ENCODE measurements around the gene MEOX2. TPM values are rescaled to one million over a fixed set of nuclear protein-coding genes. Genes with fewer than 3 reads are reported as not detected.

MEOX2 gene
- total RNA-seq, 1 experiment from 2014 or later: not detected

- Histone ChIP-seq H2AFZ (ENCODE audit: low read depth, low read length, poor library complexity, severe bottlenecking) (no peak overlapping the region), H3K27ac (ENCODE audit: low read depth, low read length) (no peak overlapping the region), H3K4me1 (ENCODE audit: control insufficient read depth in 1 of 2, insufficient read depth in 2 of 2, low read length in 2 of 2) (no peaks in the 10 kb centered on the region), H4K20me1 (ENCODE audit: insufficient read depth) (no peaks in the 10 kb centered on the region), H3K27me3 (ENCODE audit: insufficient read depth, low read length) (no peaks in the 10 kb centered on the region), H3K4me2 (ENCODE audit: low read length) (no peak overlapping the region), H3K79me2 (ENCODE audit: insufficient read depth, low read length) (no peaks in the 10 kb centered on the region), H3K9me3 (ENCODE audit: control insufficient read depth in 1 of 2, insufficient read depth in 1 of 2, low read depth in 1 of 2, low read length in 2 of 2) (no peaks in the 10 kb centered on the region), H3K36me3 (ENCODE audit: control insufficient read depth in 1 of 2, insufficient read depth in 2 of 2, low read length in 2 of 2) (no peaks in the 10 kb centered on the region), H3K4me3 (replicated peaks in 1 of 2; ENCODE audit: low read depth in 1 of 2, low read length in 2 of 2) (no peak overlapping the region), H3K9me2 (ENCODE audit: insufficient read depth) (no peaks in the 10 kb centered on the region), H3K9ac (ENCODE audit: low read length) (no peak overlapping the region)
- POLR2A ChIA-PET: interaction anchor here (0.6 kb wide), 1 partner anchor 206 kb away, joined by 4 read pairs; no protein-coding TSS in a partner anchor
- RAD21 ChIA-PET (ENCODE audit: low non-redundant PET in 1 of 2, low total read pairs in 2 of 2, uncharacterized antibody in 2 of 2, unreplicated experiment in 2 of 2): no interaction called here
- no TSS peak for BruUV-seq (replicated peaks)
- CTCF ChIA-PET: no interaction called here
- intact Hi-C loops (cut with micrococcal nuclease): no loop called here
- TF ChIP-seq CEBPB (IDR thresholded peaks at IDR 0.05; ENCODE audit: low read depth) (no peak), SIN3A (IDR thresholded peaks at IDR 0.05; ENCODE audit: low read depth) (no peak), MAX (IDR thresholded peaks at IDR 0.05) (no peak), ZFX (IDR thresholded peaks at IDR 0.05) (no peak), RAD21 (IDR thresholded peaks at IDR 0.05; ENCODE audit: low read depth) (no peak), EZH2 (IDR thresholded peaks at IDR 0.05) (no peak), EGR1 (IDR thresholded peaks at IDR 0.05; ENCODE audit: low read depth) (no peak), TCF7L2 (IDR thresholded peaks at IDR 0.05; ENCODE audit: borderline replicate concordance, extremely low read depth, insufficient read depth, insufficient read length) (no peak), REST (IDR thresholded peaks at IDR 0.05; ENCODE audit: low read depth) (no peak), CBX3 (IDR thresholded peaks at IDR 0.05; ENCODE audit: low read depth) (no peak), ZBTB33 (IDR thresholded peaks at IDR 0.05; ENCODE audit: extremely low read depth, insufficient replicate concordance, low read length) (no peak), POLR2A (IDR thresholded peaks at IDR 0.05; ENCODE audit: borderline replicate concordance, extremely low read depth, insufficient read depth, insufficient read length) (no peak), EZH2phosphoT487 (IDR thresholded peaks at IDR 0.05; ENCODE audit: borderline replicate concordance) (no peak), ELF1 (IDR thresholded peaks at IDR 0.05; ENCODE audit: borderline replicate concordance, low read depth) (no peak), CTCF (IDR thresholded peaks at IDR 0.05 in 2 of 3, conservative IDR thresholded peaks at IDR 0.05 in 1 of 3; ENCODE audit: borderline replicate concordance in 1 of 3, insufficient read depth in 1 of 3, low read depth in 2 of 3, low read length in 2 of 3) (no peak), YY1 (IDR thresholded peaks at IDR 0.05; ENCODE audit: extremely low read depth, insufficient replicate concordance, low read depth, low read length) (no peak)
- no peak for DNase-seq (ENCODE audit: low read depth, low spot score)
- ATAC-seq: no peak
Observed at GRCh38 chr7:15669443-15670090, 16.9 kb downstream of the MEOX2 start.
